H1 (cell line): Measurements from ENCODE around the gene TAF8. TPM values are rescaled to one million over a fixed set of nuclear protein-coding genes. Genes with fewer than 3 reads are reported as not detected.

Source experiments
- CTCF ChIA-PET: fragments of 300-600 bp; sonication (Branson Sonifier 250); formaldehyde crosslinking; loops from one replicate; lab custom pipeline; 2021; ENCODE audit not compliant: partially characterized antibody; lab: Charles Lee
- POLR2A ChIA-PET: fragments of 300-600 bp; sonication (Branson Sonifier 250); formaldehyde crosslinking; loops from one replicate; lab custom pipeline; 2021; ENCODE audit warnings: inconsistent platforms; ENCODE audit not compliant: partially characterized antibody; lab: Charles Lee
- DNase-seq, 2 experiments: peaks; one replicate each; pipeline versions ENCODE4 v3.0.0 to v3.0.0-alpha.2; 2010 to 2022; ENCODE audit warnings: low spot score in 2 of 2, low read depth in 1 of 2, mixed read lengths in 1 of 2
- FAIRE-seq: peaks from 2 replicates; lab custom pipeline; 2011; peaks lifted over from hg19 to GRCh38; lab: Jason Lieb, UNC
- H2AFZ ChIP-seq: 2 replicates; pipeline ENCODE4 v1.8.1; 2012; ENCODE audit warnings: low read length, inconsistent platforms
- H2AK5ac ChIP-seq: 2 replicates; pipeline ENCODE4 v1.6.1; 2013; ENCODE audit warnings: low read depth, low read length
- H2BK120ac ChIP-seq: replicated peaks from 2 replicates; pipeline ENCODE3; 2013; ENCODE audit warnings: low read depth, low read length, inconsistent platforms
- H2BK12ac ChIP-seq: 2 replicates; pipeline ENCODE4 v1.6.1; 2013; ENCODE audit warnings: low read depth, low read length
- H2BK15ac ChIP-seq: 2 replicates; pipeline ENCODE4 v1.6.1; 2013; ENCODE audit warnings: low read length
- H2BK20ac ChIP-seq: 2 replicates; pipeline ENCODE4 v1.6.1; 2013; ENCODE audit warnings: low read length
- H2BK5ac ChIP-seq: 2 replicates; pipeline ENCODE4 v1.6.1; 2013; ENCODE audit warnings: low read depth, low read length
- H3K14ac ChIP-seq: 2 replicates; pipeline ENCODE4 v1.6.1; 2013; ENCODE audit warnings: inconsistent platforms; ENCODE audit not compliant: insufficient read length
- H3K18ac ChIP-seq: 2 replicates; pipeline ENCODE4 v1.6.1; 2013; ENCODE audit warnings: low read length; ENCODE audit errors: extremely low read depth
- H3K23ac ChIP-seq: 2 replicates; pipeline ENCODE4 v1.6.1; 2013; ENCODE audit warnings: inconsistent platforms; ENCODE audit not compliant: insufficient read length
- H3K23me2 ChIP-seq: 2 replicates; pipeline ENCODE4 v1.6.1; 2013; ENCODE audit warnings: low read depth, low read length
- H3K27ac ChIP-seq: 2 replicates; pipeline ENCODE4 v1.6.1; 2011; ENCODE audit warnings: low read depth, low read length, inconsistent platforms
- H3K27me3 ChIP-seq, 4 experiments: replicated peaks in 1 of 4; 1 replicate in 1 of 4; 2 replicates in 3 of 4; pipeline versions ENCODE4 v1.6.1 to v1.8.1; 2011 to 2013; ENCODE audit warnings: low read length in 3 of 4, mild to moderate bottlenecking in 3 of 4, inconsistent platforms in 2 of 4, mixed read lengths in 2 of 4, moderate library complexity in 1 of 4; ENCODE audit not compliant: control insufficient read depth in 3 of 4, insufficient read depth in 3 of 4; ENCODE audit errors: extremely low read depth in 1 of 4
- H3K36me3 ChIP-seq, 4 experiments: 2 replicates each; pipeline versions ENCODE4 v1.6.1 to v1.8.1; 2011 to 2013; ENCODE audit warnings: mild to moderate bottlenecking in 4 of 4, low read length in 3 of 4, moderate library complexity in 2 of 4, control low read depth in 1 of 4, inconsistent platforms in 1 of 4; ENCODE audit not compliant: insufficient read depth in 4 of 4, control insufficient read depth in 2 of 4
- H3K4ac ChIP-seq: replicated peaks from 2 replicates; pipeline ENCODE3; 2013; ENCODE audit warnings: low read length, low read depth, mixed read lengths, inconsistent platforms; ENCODE audit not compliant: insufficient read length
- H3K4me1 ChIP-seq, 4 experiments: replicated peaks in 1 of 4; 1 replicate in 1 of 4; 2 replicates in 3 of 4; pipeline versions ENCODE4 v1.6.1 to v1.8.1; 2011 to 2013; ENCODE audit warnings: low read length in 3 of 4, inconsistent platforms in 2 of 4, mixed read lengths in 1 of 4; ENCODE audit not compliant: insufficient read depth in 4 of 4, control insufficient read depth in 3 of 4
- H3K4me2 ChIP-seq, 2 experiments: 2 replicates each; pipeline versions ENCODE4 v1.6.1 to v1.8.1; 2011 to 2013; ENCODE audit warnings: low read depth in 2 of 2, low read length in 2 of 2, control low read depth in 1 of 2, inconsistent platforms in 1 of 2, mild to moderate bottlenecking in 1 of 2; ENCODE audit not compliant: insufficient read depth in 1 of 2
- H3K4me3 ChIP-seq, 4 experiments: fragments of 200-600, 300-600 bp in 1 of 4; sonication (generic), shearing (Covaris generic), sonication (Bioruptor Twin) in 1 of 4; 2 replicates each; pipeline versions ENCODE4 v1.5.1 to v1.8.1; 2011 to 2016; ENCODE audit warnings: low read length in 4 of 4, low read depth in 3 of 4, control low read depth in 2 of 4, inconsistent platforms in 2 of 4, mild to moderate bottlenecking in 2 of 4, mixed read lengths in 1 of 4, moderate library complexity in 1 of 4; ENCODE audit not compliant: insufficient read depth in 2 of 4; ENCODE audit errors: extremely low read depth in 1 of 4
- H3K56ac ChIP-seq: replicated peaks from 2 replicates; pipeline ENCODE3; 2013; ENCODE audit warnings: low read depth, mild to moderate bottlenecking, mixed read lengths, low read length, inconsistent platforms; ENCODE audit not compliant: insufficient read length
- H3K79me1 ChIP-seq: 2 replicates; pipeline ENCODE4 v1.6.1; 2013; ENCODE audit warnings: low read depth, low read length, control low read depth
- H3K79me2 ChIP-seq, 2 experiments: 2 replicates each; pipeline versions ENCODE4 v1.6.1 to v1.8.1; 2012 to 2013; ENCODE audit warnings: low read length in 2 of 2, mild to moderate bottlenecking in 2 of 2, inconsistent platforms in 1 of 2; ENCODE audit not compliant: insufficient read depth in 2 of 2, control insufficient read depth in 1 of 2
- H3K9ac ChIP-seq, 4 experiments: replicated peaks in 1 of 4; 1 replicate in 1 of 4; 2 replicates in 3 of 4; pipeline versions ENCODE4 v1.6.1 to v1.8.1; 2011 to 2013; ENCODE audit warnings: low read depth in 3 of 4, low read length in 3 of 4, control low read depth in 2 of 4, mild to moderate bottlenecking in 2 of 4, moderate library complexity in 2 of 4, inconsistent platforms in 1 of 4; ENCODE audit errors: extremely low read depth in 1 of 4
- H3K9me3 ChIP-seq, 2 experiments: 2 replicates each; pipeline versions ENCODE4 v1.6.1 to v1.8.1; 2012 to 2013; ENCODE audit warnings: mild to moderate bottlenecking in 2 of 2, moderate library complexity in 2 of 2, control low read depth in 1 of 2, inconsistent platforms in 1 of 2, low read depth in 1 of 2, low read length in 1 of 2, mixed read lengths in 1 of 2; ENCODE audit not compliant: insufficient read depth in 2 of 2
- H4K20me1 ChIP-seq, 2 experiments: replicated peaks in 1 of 2; 2 replicates each; pipeline versions ENCODE3 to v1.8.1; 2011 to 2013; ENCODE audit warnings: inconsistent platforms in 2 of 2, low read length in 2 of 2, mild to moderate bottlenecking in 1 of 2; ENCODE audit not compliant: insufficient read depth in 2 of 2, control insufficient read depth in 1 of 2
- H4K5ac ChIP-seq: 2 replicates; pipeline ENCODE4 v1.6.1; 2013; ENCODE audit warnings: low read length, low read depth, mixed read lengths, inconsistent platforms; ENCODE audit not compliant: insufficient read length
- H4K8ac ChIP-seq: 2 replicates; pipeline ENCODE4 v1.8.0; 2013; ENCODE audit warnings: mild to moderate bottlenecking, moderate library complexity, low read length, inconsistent platforms; ENCODE audit not compliant: insufficient read depth; ENCODE audit errors: extremely low read depth
- H4K91ac ChIP-seq: replicated peaks from 2 replicates; pipeline ENCODE3; 2013; ENCODE audit warnings: low read length, mixed read lengths, inconsistent platforms; ENCODE audit not compliant: insufficient read length
- BCL11A ChIP-seq, 2 experiments: IDR thresholded peaks; one replicate each; pipeline ENCODE4 v1.6.1; 2011; ENCODE audit warnings: low read depth in 2 of 2, low read length in 2 of 2, mild to moderate bottlenecking in 2 of 2
- CHD1 ChIP-seq: IDR thresholded peaks from 2 replicates; pipeline ENCODE4 v1.6.1; 2012; ENCODE audit warnings: low read depth, low read length, improper control_type of control experiment
- MAFK ChIP-seq: IDR thresholded peaks from 2 replicates; pipeline ENCODE4 v1.6.1; 2012; ENCODE audit warnings: low read depth, mild to moderate bottlenecking, improper control_type of control experiment, low read length
- PHF8 ChIP-seq: fragments of 200-600 bp; sonication (generic); conservative IDR thresholded peaks from 2 replicates; pipeline ENCODE4 v1.7.1; 2012; ENCODE audit warnings: low read depth, mild to moderate bottlenecking, inconsistent platforms, low read length, moderate library complexity
- RFX5 ChIP-seq: IDR thresholded peaks from 2 replicates; pipeline ENCODE4 v1.6.1; 2011; ENCODE audit warnings: low read depth, low read length, improper control_type of control experiment, borderline replicate concordance
- RXRA ChIP-seq: IDR thresholded peaks from 2 replicates; pipeline ENCODE4 v1.6.1; 2011; ENCODE audit warnings: low read depth, mild to moderate bottlenecking, low read length, moderate library complexity; ENCODE audit not compliant: insufficient read depth
- SP2 ChIP-seq: IDR thresholded peaks from 2 replicates; pipeline ENCODE4 v1.6.1; 2012; ENCODE audit warnings: mild to moderate bottlenecking, low read length, inconsistent platforms
- TBP ChIP-seq: IDR thresholded peaks from 2 replicates; pipeline ENCODE4 v1.6.1; 2011; ENCODE audit warnings: low read depth, low read length, improper control_type of control experiment
- ZNF274 ChIP-seq: IDR thresholded peaks from 2 replicates; pipeline ENCODE4 v1.7.0; 2012; ENCODE audit warnings: low read length, borderline replicate concordance; ENCODE audit errors: extremely low read depth
- WGBS, 2 experiments: shearing (Covaris generic) in 1 of 2; methylation state at CpG; one replicate each; pipeline versions ENCODE4 v1.1.6 to v1.1.7; 2013 to 2015; ENCODE audit warnings: low lambda C conversion rate in 2 of 2, mixed read lengths in 2 of 2, inconsistent platforms in 1 of 2, low coverage in 1 of 2, missing lambda C conversion rate in 1 of 2; ENCODE audit not compliant: insufficient replicate concordance in 2 of 2, insufficient coverage in 1 of 2, insufficient read length in 1 of 2; ENCODE audit errors: extremely low coverage in 1 of 2, missing lambda C conversion rate in 1 of 2; 5-methylcytosine and 5-hydroxymethylcytosine counted together
- polyA plus RNA-seq, 7 experiments: library from polyadenylated mRNA; depleted of rRNA in 3 of 7; stranded (reverse) in 5 of 7; unstranded in 2 of 7; fragments of >200 nt in 5 of 7; fragments of 200-250 nt in 2 of 7; gene quantifications; 1 replicate in 5 of 7; 2 replicates in 1 of 7; 4 replicates in 1 of 7; pipeline versions ENCODE4 v1.2.1 to v1.2.3, GENCODE V29; 2011 to 2013; ENCODE audit warnings: missing spikeins in 2 of 7, mixed read lengths in 2 of 7
- total RNA-seq: library from RNA; stranded (reverse); fragmentation: NEBNext Ultra II Directional; extraction: Animal tissue kit (Norgen Biotek cat#: 25700); gene quantifications from 2 replicates; pipeline ENCODE4 v1.2.1, GENCODE V29; 2021

TAF8 gene
- total and polyA plus RNA-seq, 2 of the 8 experiments (the other 6 are each of a cell fraction or from before 2014, with no cell fraction given): 32.2 to 34.0 TPM

- no peak overlapping the region for H3K9ac ChIP-seq
- no peak overlapping the region for H3K56ac ChIP-seq
- no peak overlapping the region for H2AK5ac ChIP-seq
- no peak overlapping the region for H2BK5ac ChIP-seq
- H2BK12ac ChIP-seq: no peak overlapping the region
- no peak overlapping the region for H3K4ac ChIP-seq
- H3K4me1 ChIP-seq: peaks cover 0 to 8% (median 4%) of the 10 kb centered on the region in 4 experiments; a peak in 3 of 7 replicates
- H3K18ac ChIP-seq: no peak overlapping the region
- H3K79me2 ChIP-seq: no peaks in the 10 kb centered on the region
- peaks cover 0 to 32% (median 28%) of the 10 kb centered on the region in 4 experiments; a peak in 6 of 7 replicates for H3K27me3 ChIP-seq
- no peaks in the 10 kb centered on the region for H4K20me1 ChIP-seq
- H3K4me3 ChIP-seq: no peak overlapping the region
- H3K4me2 ChIP-seq: no peak overlapping the region
- no peak overlapping the region for H2BK120ac ChIP-seq
- DNase-seq (no peak), FAIRE-seq (no peak)
- H3K23me2 ChIP-seq: no peaks in the 10 kb centered on the region
- no peak overlapping the region for H4K5ac ChIP-seq
- H3K9me3 ChIP-seq: no peaks in the 10 kb centered on the region
- ChIA-PET POLR2A (interaction anchor here (0.9 to 2.5 kb wide), 3 partner anchors 41 to 72 kb away, joined by 4 to 6 read pairs (median 4); partner anchors contain the start of gene TAF8), CTCF (interaction anchor here (0.7 to 21.6 kb wide), 10 partner anchors 12 to 1468 kb away, joined by 3 to 313 read pairs (median 4); partner anchors contain the start of genes C6orf132 and PRICKLE4)
- H2BK15ac ChIP-seq: no peak overlapping the region
- WGBS, 2 experiments: 90% methylated on average over 9 of the region's 9 CpGs; no CpG with 5 or more reads in 1 of the 2 experiments
- no peak overlapping the region for H4K91ac ChIP-seq
- no peak overlapping the region for H2AFZ ChIP-seq
- no peak overlapping the region for H3K27ac ChIP-seq
- H2BK20ac ChIP-seq: no peak overlapping the region
- H3K79me1 ChIP-seq: no peaks in the 10 kb centered on the region; the same call in 1 of the 2 replicates
- H3K14ac ChIP-seq: no peak overlapping the region
- no peak overlapping the region for H3K23ac ChIP-seq
- H3K36me3 ChIP-seq: no peaks in the 10 kb centered on the region
- no peak for TF ChIP-seq TBP
- TF ChIP-seq RXRA: no peak
- no peak for TF ChIP-seq BCL11A (IDR thresholded peaks at IDR 0.05; ENCODE audit: low read depth in 2 of 2, low read length in 2 of 2)
- no peak for TF ChIP-seq MAFK
- no peak for TF ChIP-seq ZNF274
- TF ChIP-seq PHF8: no peak
- no peak for TF ChIP-seq RFX5
- no peak for TF ChIP-seq SP2
- TF ChIP-seq CHD1: no peak
- no peak overlapping the region for H4K8ac ChIP-seq
Observed at GRCh38 chr6:42091718-42092023, 41.3 kb downstream of the TAF8 start.
